ENCODE measurements around the gene NDFIP1. TPM values are rescaled to one million over a fixed set of nuclear protein-coding genes. Genes with fewer than 3 reads are reported as not detected.
"Not testable (repeated sequence)": the region's sequence is repeated elsewhere in the genome, so short reads cannot be mapped to it uniquely, and the experiment has no call there.

Gene NDFIP1
- polyA plus RNA-seq, 1 donor, result 135 TPM

DNA sequence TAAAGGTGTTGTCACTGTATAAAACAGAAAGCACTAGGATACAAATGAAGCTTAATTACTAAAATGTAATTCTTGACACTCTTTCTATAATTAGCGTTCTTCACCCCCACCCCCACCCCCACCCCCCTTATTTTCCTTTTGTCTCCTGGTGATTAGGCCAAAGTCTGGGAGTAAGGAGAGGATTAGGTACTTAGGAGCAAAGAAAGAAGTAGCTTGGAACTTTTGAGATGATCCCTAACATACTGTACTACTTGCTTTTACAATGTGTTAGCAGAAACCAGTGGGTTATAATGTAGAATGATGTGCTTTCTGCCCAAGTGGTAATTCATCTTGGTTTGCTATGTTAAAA lies 43.8 kb downstream of the NDFIP1 start:
- DNase-seq, result no peak

DNA sequence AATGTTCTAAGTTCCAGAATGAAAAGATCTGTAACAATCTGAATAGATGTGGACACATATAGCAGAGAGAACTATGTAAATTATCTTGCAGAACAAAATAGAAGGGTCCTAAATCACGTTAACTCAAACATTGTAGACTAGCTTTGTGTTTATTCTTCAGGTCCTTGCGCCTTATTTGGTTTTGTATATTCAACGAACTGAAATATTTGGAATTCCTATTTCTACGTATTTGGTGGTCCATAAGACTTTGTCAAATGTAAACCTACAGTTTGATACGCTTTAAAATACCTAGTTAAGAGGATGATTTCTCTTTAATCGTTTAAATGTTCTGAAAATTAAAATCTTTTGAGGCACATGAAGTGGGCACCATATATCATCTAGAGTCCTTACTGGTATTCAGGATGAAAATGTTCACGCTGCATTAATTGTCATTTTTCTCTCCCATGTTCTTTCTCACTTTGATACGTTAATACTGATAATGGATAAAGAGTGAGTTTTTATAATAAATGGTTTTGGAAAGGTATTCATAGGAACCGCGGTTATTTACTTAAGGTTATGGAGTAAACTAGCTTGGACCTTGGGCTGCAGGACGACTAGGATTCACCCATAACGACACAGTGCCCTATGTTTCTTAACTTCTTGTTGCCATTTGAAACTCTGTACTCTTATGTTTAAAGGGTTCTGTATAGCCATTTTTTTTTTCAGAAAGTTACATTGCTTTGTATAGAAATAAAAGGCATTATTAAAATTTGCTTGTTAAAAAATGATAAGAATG lies 45.3 kb downstream of the NDFIP1 start:
- no peak for DNase-seq

DNA sequence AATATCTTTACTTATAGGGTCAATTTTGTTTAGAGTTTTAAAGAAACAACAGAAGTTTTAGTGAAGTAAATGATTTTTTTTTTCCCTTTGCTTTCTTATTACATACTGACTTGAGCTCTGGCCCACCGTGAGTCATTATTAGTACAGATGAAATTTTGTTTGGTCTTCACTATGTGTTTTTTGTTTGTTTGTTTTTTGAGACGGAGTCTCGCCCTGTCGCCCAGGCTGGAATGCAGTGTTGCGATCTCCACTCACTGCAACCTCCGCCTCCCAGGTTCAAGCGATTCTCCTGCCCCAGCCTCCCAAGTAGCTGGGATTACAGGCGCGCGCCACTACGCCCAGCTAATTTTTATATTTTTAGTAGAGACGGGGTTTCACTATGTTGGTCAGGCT lies 45.9 kb downstream of the NDFIP1 start:
- DNase-seq, result not testable (repeated sequence)

DNA sequence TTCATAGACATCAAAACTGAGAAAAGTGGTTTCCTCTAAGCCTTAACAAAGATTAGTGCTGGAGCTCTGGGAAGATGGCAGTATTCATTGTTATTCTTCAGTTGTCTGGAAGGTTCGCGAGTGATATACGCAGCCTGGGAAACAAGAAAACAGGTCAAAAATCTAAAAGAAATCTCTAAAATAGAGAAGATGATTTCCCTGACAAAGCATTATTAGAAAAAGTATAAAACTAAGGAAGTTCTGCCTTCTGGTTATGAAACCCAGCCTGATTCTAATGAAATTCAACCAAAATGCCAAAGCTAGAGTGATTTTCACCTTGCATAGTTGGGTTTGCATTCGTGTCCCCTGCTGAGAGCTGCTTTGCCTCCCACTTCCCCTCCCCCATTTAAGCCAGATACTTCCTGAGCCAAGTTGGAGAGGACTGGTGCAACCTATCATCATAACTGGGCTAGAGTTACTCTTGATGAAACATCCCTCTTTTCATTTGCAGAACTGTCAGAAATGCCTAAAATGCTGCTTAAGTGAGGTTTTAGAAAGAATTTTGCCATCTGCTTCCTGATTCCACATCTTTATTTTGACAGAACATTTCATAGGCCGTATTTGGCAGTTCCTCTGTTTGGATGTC lies 48.4 kb downstream of the NDFIP1 start:
- no peak for DNase-seq

DNA sequence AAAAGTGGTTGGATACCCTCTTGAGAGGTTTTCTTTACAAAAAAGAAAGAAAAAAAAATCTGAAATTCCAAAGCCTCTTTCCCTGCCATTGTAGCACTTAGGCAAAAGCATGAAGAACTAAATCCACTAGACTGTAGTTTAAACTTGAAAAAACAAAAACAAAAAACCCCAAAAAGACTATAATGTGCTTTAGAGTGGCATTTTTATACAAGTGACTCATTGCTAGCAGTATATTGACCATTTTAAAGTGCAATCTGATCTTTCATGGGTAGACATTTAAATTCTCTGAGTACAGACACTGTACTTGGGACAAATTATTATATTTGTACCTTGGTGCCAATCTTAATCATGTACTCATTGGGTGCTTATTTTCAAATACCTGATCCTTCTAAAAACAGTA lies 50.8 kb downstream of the NDFIP1 start:
- DNase-seq, result no peak

DNA sequence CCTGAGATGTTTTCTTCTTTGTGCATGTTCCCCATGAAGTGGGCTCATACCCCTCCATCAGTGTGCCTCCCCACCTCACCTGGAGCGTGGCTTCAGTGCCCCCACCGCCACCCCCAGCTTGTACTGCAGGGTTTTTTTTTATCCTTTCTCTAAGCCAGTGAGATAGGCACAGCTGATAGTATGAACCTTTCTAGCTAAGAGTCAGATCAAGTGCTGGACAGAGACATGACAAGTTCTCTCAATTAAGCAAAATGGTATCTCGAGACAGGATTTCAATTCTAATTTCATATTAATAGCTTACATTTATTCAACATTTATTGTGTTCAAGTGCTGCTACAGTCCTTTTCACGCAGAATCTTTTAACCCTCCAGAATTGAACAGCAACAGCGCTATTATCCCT lies 55.7 kb downstream of the NDFIP1 start:
- no peak for DNase-seq

DNA sequence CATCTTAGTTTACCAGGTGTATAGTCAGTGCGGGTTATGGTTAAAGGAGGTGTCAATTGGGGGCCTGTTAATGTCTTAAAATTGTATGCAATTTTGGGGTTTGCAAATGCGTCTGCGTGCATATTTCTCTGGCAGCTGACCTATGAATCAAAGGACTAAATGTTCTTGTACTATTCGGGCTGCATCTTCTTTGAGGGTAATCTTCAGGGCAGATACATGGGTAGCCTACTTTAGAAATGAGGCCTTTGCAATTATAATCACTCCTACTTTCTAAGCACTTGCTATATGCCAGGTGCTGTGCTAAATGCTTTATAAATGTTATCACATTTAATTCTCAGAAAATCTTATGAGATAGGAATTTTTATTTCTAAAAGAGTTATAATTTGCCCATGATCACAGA lies 58.2 kb downstream of the NDFIP1 start:
- DNase-seq, result no peak

DNA sequence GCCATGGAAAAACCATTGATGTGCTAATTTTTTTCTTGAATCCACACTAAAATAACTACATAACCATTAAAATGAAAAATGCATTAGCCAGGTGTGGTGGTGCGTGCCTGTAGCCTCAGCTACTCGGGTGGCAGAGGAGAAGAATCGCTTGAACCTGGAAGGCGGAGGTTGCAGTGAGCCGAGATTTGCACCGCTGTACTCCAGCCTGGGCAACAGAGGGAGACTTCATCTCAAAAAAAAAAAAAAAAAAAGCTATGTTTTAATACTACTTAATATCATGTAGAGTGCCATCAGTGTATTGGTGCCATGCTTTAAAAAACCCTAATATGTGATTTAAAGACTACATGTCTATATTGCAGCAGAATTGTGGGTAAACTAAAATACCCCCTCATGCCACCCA lies 58.9 kb downstream of the NDFIP1 start:
- no peak for DNase-seq

DNA sequence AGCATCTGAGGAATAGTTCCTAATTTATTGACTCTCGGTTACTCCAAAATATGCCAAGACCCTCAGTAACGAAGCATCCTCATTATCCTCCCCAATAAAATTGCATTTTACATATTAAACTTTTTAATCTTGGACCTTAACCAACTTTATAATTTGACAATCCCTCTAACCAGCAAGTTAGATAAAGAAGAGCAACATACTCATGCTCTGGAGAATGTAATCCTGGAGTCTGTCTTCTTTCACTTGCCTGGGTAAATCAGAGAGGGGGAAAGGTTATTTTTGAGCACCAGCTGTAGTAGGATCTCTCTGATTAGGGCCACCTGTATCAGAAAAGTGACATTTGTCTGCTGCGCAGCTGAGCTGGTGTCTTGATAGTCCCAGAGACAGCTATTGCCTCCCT lies 59.8 kb downstream of the NDFIP1 start:
- no peak for DNase-seq

DNA sequence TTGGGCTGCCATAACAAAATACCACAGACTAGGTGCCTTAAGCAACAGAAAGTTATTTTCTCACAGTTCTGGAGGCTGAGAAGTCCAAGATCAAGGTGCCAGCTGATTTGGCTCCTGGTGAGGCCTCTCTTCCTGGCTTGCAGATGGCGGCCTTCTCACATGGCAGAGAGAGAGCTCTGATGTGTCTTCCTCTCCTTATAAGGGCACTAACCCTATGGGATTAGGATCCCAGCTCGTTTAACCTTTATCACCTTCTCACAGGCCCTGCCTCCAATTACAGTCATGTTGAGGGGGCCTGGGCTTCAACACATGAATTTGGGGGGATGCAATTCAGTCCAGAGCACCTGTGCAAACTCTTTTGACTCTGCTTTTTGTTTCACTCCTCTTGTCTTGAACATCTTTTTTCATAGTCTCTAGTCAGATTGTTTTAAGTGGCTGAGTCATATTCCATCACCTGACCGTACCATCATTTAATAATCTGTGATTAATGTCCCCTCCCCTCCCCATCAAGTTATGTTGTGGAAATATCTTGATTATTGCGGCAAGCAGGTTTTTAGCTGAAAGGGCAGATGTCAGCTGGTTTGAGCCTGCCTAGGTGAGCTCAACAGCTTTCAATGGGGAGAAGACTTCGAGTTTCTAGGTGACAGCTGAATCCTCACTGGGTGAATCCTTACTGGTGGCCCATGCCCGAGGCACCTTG lies 61.8 kb downstream of the NDFIP1 start:
- DNase-seq, result no peak

DNA sequence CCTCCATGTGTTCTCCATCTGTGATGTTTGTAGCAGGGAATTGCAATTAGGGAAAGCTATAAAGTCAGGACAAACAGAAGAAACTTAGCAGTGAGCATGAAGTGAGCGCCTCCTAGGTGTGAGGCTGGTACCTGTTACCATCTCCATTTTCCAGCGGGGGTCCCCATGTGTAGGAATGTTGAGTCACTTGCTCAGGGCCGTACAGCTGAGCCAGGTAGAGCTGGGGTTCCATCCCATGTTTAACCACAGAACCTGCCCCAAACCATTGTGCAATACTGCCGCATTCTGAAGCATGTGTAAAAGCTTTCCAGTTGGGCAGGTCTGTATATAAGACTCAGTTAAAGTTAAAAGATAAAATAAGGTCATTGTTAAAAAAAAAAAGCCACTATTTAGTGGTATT lies 62.7 kb downstream of the NDFIP1 start:
- no peak for DNase-seq

DNA sequence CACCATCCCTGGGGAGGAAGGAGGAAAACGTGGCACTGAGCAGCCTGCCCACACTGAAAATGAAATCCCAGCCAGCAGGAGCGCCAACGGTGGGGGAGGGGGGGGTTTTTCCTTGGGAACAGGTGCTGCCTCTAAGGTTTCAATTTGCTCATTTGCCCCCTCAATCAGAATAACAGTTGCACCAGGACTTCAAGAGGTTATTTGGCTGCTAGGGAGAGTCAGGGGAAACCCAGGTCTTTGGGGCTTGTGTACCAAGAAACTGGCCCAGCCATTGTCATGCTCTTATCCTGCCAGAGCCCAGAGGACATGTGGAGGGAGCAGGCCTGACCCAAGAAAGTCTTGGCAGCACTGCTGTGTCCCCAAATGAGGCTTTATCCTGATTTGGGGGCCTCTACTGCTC lies 66.5 kb downstream of the NDFIP1 start:
- DNase-seq, result no peak

DNA sequence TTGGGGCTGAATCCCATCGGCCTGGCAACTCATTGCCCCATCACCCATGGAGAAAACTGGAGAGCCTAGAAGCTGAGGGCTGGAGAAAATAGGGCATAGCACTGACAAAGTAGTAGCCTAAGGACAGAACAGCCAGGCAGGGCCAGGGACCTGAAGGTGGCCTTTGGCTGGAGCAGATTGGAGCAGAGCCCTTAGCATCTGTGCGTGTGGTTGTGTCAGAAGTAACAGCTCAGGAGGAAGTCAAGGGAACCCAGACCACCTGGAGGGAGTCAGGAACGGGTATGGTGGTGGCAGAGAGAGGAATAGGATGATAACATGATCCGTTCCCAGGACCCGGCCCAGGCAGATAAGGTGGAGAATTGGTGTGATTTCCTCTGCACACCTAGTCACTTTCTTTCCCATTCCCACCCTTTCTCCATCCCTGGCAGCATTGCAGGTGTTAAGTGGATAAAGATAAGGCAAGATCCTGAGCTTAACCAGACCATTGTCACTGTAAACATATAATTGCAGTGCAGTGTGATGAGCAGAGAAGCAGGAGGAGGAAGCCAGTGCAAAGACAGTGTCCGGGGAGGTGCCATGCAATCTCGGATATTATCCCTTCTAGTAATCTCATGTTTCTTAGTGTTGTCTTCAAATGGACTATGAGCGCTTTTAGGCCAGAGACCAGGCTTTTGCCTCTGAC lies 67.0 kb downstream of the NDFIP1 start:
- DNase-seq, result no peak

DNA sequence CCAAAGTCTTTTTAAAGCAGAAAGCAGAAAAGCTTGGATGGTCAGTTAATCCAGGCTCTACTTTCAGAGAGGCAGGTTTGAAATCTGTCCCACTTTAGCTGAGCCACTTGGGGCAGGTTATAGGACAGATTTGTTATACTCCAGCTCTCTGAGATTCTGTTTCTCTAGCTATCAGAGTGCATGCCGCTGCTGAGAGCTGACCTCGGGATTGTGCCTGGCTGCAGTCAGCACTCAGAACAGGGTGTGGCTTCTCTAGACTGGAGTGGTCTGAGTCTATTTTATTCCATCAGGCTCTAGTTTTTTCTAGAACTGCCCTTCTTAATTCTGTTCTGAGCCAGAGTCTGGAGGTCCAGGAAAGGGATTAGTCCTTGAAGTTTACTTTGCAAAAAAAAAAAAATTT lies 67.7 kb downstream of the NDFIP1 start:
- DNase-seq, result no peak

DNA sequence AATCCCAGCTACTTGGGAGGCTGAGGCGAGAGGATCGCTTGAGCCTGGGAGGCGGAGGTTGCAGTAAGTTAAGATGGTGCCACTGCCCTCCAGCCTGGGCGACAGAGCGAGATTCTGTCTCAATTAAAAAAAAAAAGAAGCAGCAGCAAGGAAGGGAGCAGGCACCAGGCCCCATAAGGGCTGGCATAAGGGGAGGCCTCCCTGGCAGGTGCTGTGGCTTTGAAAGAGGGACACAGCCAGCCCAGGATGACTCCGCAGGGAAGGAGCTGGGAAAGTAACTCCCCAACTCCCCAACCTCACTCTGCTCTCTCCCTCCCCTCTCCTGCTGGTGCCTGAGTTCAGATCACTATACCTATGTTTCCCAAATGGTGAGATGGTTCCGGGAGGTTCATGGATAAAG lies 70.1 kb downstream of the NDFIP1 start:
- DNase-seq, result no peak

DNA sequence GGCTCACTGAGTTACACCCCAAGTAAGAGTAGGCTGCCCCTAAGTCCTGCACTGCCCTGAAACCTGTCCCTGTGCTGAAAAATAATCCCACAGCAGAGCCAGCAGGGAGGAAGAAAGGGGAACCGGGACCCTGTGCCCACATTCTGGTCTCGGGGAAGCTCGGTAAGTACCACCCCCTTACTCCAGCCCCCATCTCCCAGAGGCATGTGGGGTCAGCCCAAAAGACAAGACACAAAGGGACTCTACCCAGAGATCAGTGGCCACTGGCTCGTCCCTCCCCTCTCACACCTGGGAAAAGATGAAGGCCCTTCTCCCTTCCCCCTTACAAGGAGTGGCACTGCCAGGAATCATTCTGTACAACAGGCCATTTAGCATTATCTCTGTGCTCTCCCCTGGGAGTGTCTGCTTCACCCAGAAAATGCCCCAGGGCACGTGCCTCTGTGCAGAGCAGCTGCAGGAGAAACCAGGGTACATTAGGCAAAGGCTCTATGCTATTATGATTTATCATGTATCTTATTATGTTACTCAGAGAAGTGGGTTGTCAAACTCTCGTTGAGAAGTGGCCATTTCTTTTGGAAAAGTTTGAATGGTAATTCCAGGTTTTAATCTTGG lies 71.3 kb downstream of the NDFIP1 start:
- no peak for DNase-seq

DNA sequence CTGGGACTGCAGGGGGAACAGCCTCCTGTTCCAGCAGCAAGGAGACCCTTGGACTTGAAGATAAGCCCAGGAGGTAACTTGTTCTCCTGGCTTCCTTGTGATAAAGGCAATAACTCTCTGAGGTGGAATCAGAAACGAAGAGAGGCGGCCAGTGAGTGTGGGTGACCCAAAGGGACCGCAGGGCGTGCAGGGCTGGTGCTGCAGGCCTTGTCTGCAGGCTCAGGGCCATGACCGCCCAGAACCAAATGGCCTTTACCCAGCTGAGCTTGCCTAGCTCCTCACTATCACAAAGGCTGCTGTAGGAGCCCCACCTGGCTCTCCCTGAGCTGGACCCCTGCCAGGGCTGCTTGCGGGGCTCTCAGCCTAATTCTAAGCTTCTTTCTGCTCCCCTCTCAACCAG lies 72.5 kb downstream of the NDFIP1 start:
- no peak for DNase-seq

DNA sequence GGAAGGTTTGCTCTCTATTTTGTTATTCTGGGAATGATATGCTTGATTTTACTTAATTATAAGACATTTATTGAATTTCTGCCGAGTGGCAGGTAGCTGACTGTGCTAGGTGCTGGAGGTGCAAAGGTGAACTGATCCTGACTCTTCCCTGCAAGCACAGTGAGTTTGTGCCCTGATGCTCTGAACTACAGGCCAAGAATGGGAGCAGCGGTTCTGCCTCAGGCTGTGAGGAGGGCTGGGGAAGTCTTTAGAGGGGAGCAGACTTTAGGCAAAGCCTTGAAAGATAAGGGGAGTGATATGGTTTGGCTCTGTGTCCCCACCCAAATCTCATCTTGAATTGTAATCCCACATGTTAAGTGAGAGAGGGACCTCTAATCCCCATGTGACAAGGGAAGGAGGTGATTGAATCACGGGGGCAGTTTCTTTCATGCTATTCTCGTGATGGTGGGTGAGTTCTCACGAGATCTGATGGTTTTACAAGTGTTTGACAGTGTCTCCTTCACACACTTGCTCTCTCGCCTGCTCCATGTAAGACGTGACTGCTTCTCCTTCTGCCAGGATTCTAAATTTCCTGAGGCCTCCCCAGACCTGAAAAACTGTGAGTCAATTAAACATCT lies 73.1 kb downstream of the NDFIP1 start:
- DNase-seq, result no peak

DNA sequence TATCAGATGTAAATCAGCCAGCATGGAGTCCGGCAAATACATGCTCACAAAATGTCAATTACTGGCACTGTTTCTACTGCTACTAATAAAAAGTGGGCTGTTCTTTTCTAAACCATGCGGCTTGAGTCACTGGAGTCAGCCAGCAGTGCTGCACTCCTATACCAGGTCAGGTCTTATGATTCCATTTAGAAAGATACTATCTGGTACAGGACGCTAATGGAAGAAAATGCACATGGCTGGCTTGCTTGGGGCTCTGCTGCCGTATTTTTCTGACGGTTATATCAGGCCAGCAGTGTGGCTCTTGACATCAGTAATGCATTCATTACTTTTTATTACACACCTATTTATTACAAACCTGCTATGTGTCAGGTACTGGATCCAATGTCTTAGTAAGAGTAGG lies 74.3 kb downstream of the NDFIP1 start:
- no peak for DNase-seq

DNA sequence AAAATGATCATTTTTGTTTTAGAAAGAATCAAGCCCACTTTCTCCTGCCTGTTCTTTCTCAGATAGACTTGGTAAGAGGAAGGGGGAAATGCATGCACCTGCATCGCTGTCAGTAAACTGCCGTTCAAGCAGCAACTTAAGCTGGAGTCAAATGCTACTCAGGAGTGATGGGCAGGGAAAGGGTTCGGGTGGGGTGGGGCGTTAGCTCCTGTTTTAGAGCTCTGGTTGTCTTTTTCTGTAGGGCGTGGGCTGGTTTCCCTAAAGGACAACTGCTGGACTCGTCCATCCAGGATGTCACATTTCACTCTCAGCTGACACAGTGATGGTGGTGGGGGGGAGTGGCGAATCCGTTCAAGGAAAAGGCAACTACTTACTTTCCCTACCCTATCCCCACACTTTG lies 75.0 kb downstream of the NDFIP1 start:
- DNase-seq, result no peak

DNA sequence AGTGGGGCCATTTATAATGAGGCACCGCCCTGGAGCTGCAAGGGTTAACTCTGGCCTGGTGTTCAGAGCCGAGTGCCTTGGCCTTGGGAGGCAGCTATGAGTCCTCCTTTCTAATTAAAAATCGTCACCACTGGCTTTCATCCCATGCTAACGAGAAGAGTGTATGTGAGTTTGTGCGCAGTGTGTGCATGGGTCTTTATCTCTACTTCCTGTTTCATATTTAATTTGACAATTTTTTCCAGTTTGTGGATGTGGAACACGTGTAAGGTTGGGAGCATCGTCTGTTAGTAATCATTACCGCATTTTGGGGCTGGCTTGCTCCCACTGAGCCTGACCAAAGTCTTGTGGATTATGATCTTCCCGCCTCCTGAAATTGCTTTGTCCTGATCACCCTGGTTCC lies 76.4 kb downstream of the NDFIP1 start:
- no peak for DNase-seq

DNA sequence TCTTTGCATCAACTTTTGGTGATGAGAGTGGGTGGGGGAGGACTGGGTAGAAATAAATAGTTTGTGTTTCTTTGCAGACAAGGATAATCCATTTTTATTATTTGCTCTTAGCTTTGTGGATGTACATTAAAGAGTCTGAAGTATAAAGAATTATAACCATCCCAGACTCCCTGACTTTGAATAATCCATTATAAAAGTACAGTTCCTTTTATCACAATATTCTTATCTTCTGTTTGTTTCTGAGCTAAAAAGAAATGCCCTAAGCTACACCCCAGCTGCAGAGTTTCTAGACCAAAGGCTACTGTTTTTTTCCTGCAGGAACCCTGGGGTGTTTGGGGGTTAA lies 77.9 kb downstream of the NDFIP1 start:
- no peak for DNase-seq
